ENCODE measurements around the gene SP100.

GRCh38 chr2:230525682-230526081, 109.7 kb downstream of the SP100 start:
- no peak for TF ChIP-seq CTCF (IDR thresholded peaks at IDR 0.05)
- no peak for TF ChIP-seq POLR2A (IDR thresholded peaks at IDR 0.05)
- TF ChIP-seq EP300 (IDR thresholded peaks at IDR 0.05) = no peak
